Measurements from ENCODE around the gene KRTAP4-1.

DNA sequence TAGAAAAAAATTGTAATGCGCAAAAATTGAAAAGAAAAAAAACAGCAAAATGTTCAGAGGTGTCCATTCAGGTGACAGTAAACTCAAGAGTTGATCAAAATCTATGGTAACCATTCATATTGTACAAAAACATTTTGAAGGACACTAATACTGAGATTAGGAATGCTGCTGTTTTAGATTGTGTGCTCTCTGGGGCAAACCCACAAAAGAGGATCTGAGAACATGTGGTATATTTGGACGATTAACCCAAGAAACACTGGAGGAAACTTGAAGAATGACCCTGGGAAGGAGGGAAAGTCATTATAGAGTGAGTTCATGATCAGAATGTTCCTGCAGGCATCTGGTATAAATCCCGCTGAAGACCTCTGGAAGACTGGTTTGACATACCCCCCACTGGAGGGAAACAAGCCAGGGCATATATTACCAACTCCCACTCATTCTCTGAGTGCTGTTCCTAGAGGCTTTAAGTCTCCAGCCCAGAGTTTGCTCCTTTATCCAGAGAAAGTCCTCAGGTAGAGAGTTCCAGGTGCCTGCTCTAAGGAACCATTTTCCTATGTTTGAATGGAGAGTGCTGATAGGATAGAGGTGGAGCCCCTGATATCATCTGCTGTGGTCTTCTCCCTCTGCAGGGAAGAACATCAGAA, 7.8 kb downstream of the KRTAP4-1 start:
- TF ChIP-seq CTCF (IDR thresholded peaks at IDR 0.05) (no peak), EZH2 (IDR thresholded peaks at IDR 0.05; ENCODE audit: borderline replicate concordance, insufficient read depth, low read depth, low read length, poor library complexity, severe bottlenecking) (no peak)

All from B cell (primary cell).